K562 (cell line): ENCODE data around the gene ECM2. TPM values are rescaled to one million over a fixed set of nuclear protein-coding genes. Genes with fewer than 3 reads are reported as not detected.

Experiments
- ATAC-seq: fragments of 200-7000 bp; cut with Tn5 transposase; 3 replicates; pipeline ENCODE4 v1.9.1; 2020; ENCODE audit warnings: moderate library complexity
- BruUV-seq: library from RNA; stranded (reverse); fragments of 400-500 nt; replicated peaks from 2 replicates; lab custom pipeline; 2021; lab: Mats Ljungman, UMichigan
- CTCF ChIA-PET: fragments of 300-600 bp; formaldehyde crosslinking; extraction: SDS; loops from one replicate; lab custom pipeline; 2021; ENCODE audit warnings: low intra/inter-chr PET ratio; lab: Yijun Ruan, JAX
- POLR2A ChIA-PET: fragments of 300-600, 350-650 bp; sonication (Branson Sonifier 250); formaldehyde crosslinking; extraction: SDS; loops from one replicate; lab custom pipeline; 2021; ENCODE audit warnings: antibody characterized with exemption, inconsistent platforms; lab: Yijun Ruan, JAX
- DNase-seq, 4 experiments: peaks; one replicate each; pipeline versions ENCODE4 v3.0.0 to v3.0.0-alpha.2; 2011 to 2018; ENCODE audit warnings: low spot score in 3 of 4, mixed read lengths in 3 of 4; ENCODE audit errors: extremely low read depth in 1 of 4
- FAIRE-seq: peaks from 2 replicates; lab custom pipeline; 2011; peaks lifted over from hg19 to GRCh38; lab: Jason Lieb, UNC
- H2AFZ ChIP-seq: 2 replicates; pipeline ENCODE4 v1.6.0; 2011; ENCODE audit warnings: low read depth, low read length, control low read depth, inconsistent platforms
- H3K27ac ChIP-seq: fragments of 200-600 bp; 3 replicates; pipeline ENCODE4 v1.8.0; 2011; ENCODE audit warnings: low read depth, mild to moderate bottlenecking, control low read depth, inconsistent platforms, low read length, moderate library complexity, mixed read lengths; ENCODE audit errors: extremely low read depth
- H3K27me3 ChIP-seq, 2 experiments: fragments of 300-600 bp in 1 of 2; 2 replicates in 1 of 2; 3 replicates in 1 of 2; pipeline versions ENCODE4 v1.6.0 to v1.8.0; 2011; ENCODE audit warnings: inconsistent platforms in 2 of 2, low read length in 2 of 2, mild to moderate bottlenecking in 1 of 2, mixed read lengths in 1 of 2, moderate library complexity in 1 of 2; ENCODE audit not compliant: control insufficient read depth in 2 of 2, insufficient read depth in 2 of 2
- H3K36me3 ChIP-seq: fragments of 300-600 bp; 3 replicates; pipeline ENCODE4 v1.8.0; 2011; ENCODE audit warnings: mild to moderate bottlenecking, low read length, inconsistent platforms; ENCODE audit not compliant: control insufficient read depth, insufficient read depth
- H3K4me1 ChIP-seq, 2 experiments: fragments of 200-600 bp in 1 of 2; replicated peaks in 1 of 2; 2 replicates in 1 of 2; 3 replicates in 1 of 2; pipeline versions ENCODE4 v1.5.1 to v1.8.0; 2011; ENCODE audit warnings: inconsistent platforms in 2 of 2, low read length in 2 of 2, mild to moderate bottlenecking in 1 of 2, mixed read lengths in 1 of 2, moderate library complexity in 1 of 2; ENCODE audit not compliant: control insufficient read depth in 2 of 2, insufficient read depth in 2 of 2
- H3K4me2 ChIP-seq: 2 replicates; pipeline ENCODE4 v1.6.1; 2011; ENCODE audit warnings: low read length, control low read depth, inconsistent platforms, mixed read lengths; ENCODE audit not compliant: insufficient read depth
- H3K4me3 ChIP-seq: fragments of 200-600 bp; sonication (generic), shearing (Covaris generic); 2 replicates; pipeline ENCODE4 v1.5.1; 2016; ENCODE audit warnings: control low read depth, inconsistent platforms
- H3K79me2 ChIP-seq: fragments of 200-600 bp; 3 replicates; pipeline ENCODE4 v1.8.0; 2011; ENCODE audit warnings: low read length, inconsistent platforms; ENCODE audit not compliant: control insufficient read depth, insufficient read depth
- H3K9ac ChIP-seq, 2 experiments: 2 replicates each; pipeline versions ENCODE4 v1.6.0 to v1.6.1; 2011; ENCODE audit warnings: low read depth in 2 of 2, low read length in 2 of 2, control low read depth in 1 of 2, inconsistent platforms in 1 of 2, mild to moderate bottlenecking in 1 of 2, mixed read lengths in 1 of 2; ENCODE audit not compliant: insufficient read depth in 1 of 2
- H3K9me1 ChIP-seq: one replicate; pipeline ENCODE4 v1.6.0; 2011; ENCODE audit warnings: inconsistent platforms, mild to moderate bottlenecking, low read length, moderate library complexity; ENCODE audit not compliant: control insufficient read depth, insufficient read depth
- H3K9me3 ChIP-seq: replicated peaks from 2 replicates; pipeline ENCODE4 v1.5.1; 2011; ENCODE audit warnings: low read depth, low read length, inconsistent platforms; ENCODE audit not compliant: control insufficient read depth, insufficient read depth
- H4K20me1 ChIP-seq: replicated peaks from 2 replicates; pipeline ENCODE4 v1.6.1; 2011; ENCODE audit warnings: low read length, inconsistent platforms, mixed read lengths; ENCODE audit not compliant: control insufficient read depth, insufficient read depth
- ARID3A ChIP-seq: IDR thresholded peaks from 2 replicates; pipeline ENCODE4 v1.6.1; 2012; ENCODE audit warnings: low read depth, low read length, improper control_type of control experiment, borderline replicate concordance
- HDAC2 ChIP-seq: fragments of 450-650 bp; IDR thresholded peaks from 2 replicates; pipeline ENCODE4 v1.6.1; 2016; ENCODE audit warnings: mild to moderate bottlenecking
- HIVEP1 ChIP-seq: fragments of 250-450 bp; sonication (Bioruptor Pico); IDR thresholded peaks from 2 replicates; pipeline ENCODE4 v1.4.0; 2020; ENCODE audit warnings: mild to moderate bottlenecking
- KDM5B ChIP-seq: fragments of 200-600 bp; sonication (generic); IDR thresholded peaks from 2 replicates; pipeline ENCODE4 v1.6.1; 2012; ENCODE audit warnings: low read depth, mild to moderate bottlenecking, moderate library complexity, low read length, control low read depth, inconsistent platforms; ENCODE audit not compliant: insufficient replicate concordance
- POLR2AphosphoS5 ChIP-seq: IDR thresholded peaks from 2 replicates; pipeline ENCODE4 v1.6.1; 2011; ENCODE audit warnings: mild to moderate bottlenecking, low read depth, low read length, moderate library complexity; ENCODE audit not compliant: control insufficient read depth, insufficient read depth
- RAD21 ChIP-seq, 2 experiments: fragments of 250-450 bp in 1 of 2; fragments of 450-650 bp in 1 of 2; sonication (Bioruptor Pico) in 1 of 2; formaldehyde crosslinking in 1 of 2; IDR thresholded peaks in 1 of 2; conservative IDR thresholded peaks in 1 of 2; 2 replicates each; pipeline versions ENCODE4 v1.4.0 to v1.8.0; 2020 to 2022; ENCODE audit warnings: mild to moderate bottlenecking in 2 of 2, moderate library complexity in 1 of 2
- SMC3 ChIP-seq: conservative IDR thresholded peaks from 2 replicates; pipeline ENCODE4 v1.6.1; 2011; ENCODE audit warnings: low read depth, low read length, improper control_type of control experiment; ENCODE audit not compliant: insufficient read depth
- XRCC4 ChIP-seq: IDR thresholded peaks from one replicate; pipeline ENCODE4 v1.6.1; 2011; ENCODE audit not compliant: insufficient read depth, insufficient read length; ENCODE audit errors: extremely low read depth
- YY1 ChIP-seq, 3 experiments: IDR thresholded peaks; 2 replicates each; pipeline ENCODE4 v1.6.1; 2011; ENCODE audit warnings: low read length in 2 of 3, mild to moderate bottlenecking in 2 of 3, moderate library complexity in 2 of 3, borderline replicate concordance in 1 of 3, control low read depth in 1 of 3, low read depth in 1 of 3; ENCODE audit not compliant: insufficient read depth in 3 of 3, insufficient replicate concordance in 2 of 3, control insufficient read depth in 1 of 3, insufficient read length in 1 of 3; ENCODE audit errors: extremely low read depth in 1 of 3
- ZFX ChIP-seq: sonication (generic); formaldehyde crosslinking; IDR thresholded peaks from 2 replicates; pipeline ENCODE4 v1.8.0; 2022; ENCODE audit warnings: mild to moderate bottlenecking, missing genetic modification reagents, moderate library complexity
- ZNF232 ChIP-seq: sonication (generic); formaldehyde crosslinking; IDR thresholded peaks from 2 replicates; pipeline ENCODE4 v1.8.0; 2022; ENCODE audit warnings: mild to moderate bottlenecking, missing genetic modification reagents
- in situ Hi-C: fragments of 300-500 bp; cut with MboI; formaldehyde crosslinking; loops from 4 replicates; pipeline ENCODE4 v1.15.0; 2018; ENCODE audit warnings: inconsistent platforms, mixed read lengths
- intact Hi-C: fragments of 100-400 bp; cut with micrococcal nuclease; formaldehyde crosslinking; loops from 2 replicates; pipeline ENCODE4 v1.14.2; 2022
- polyA plus RNA-seq, 8 experiments: library from polyadenylated mRNA; depleted of rRNA in 4 of 8; stranded (reverse) in 5 of 8; unstranded in 3 of 8; fragments of >200 nt; fragmentation: Nextera tagmentation in 2 of 8; fragmentation: Illumina TruSeq in 1 of 8; extraction: Ambion mirVana in 2 of 8; extraction: Trizol in 1 of 8; gene quantifications; 2 replicates each; pipeline versions ENCODE4 v1.2.1 to v1.2.3, GENCODE V29; 2011 to 2014; ENCODE audit warnings: inconsistent platforms in 1 of 8, missing spikeins in 1 of 8
- total RNA-seq, 7 experiments: library from RNA; depleted of rRNA in 6 of 7; stranded (reverse); fragments of >200 nt in 6 of 7; fragmentation: Illumina TruSeq in 2 of 7; extraction: Trizol in 2 of 7; gene quantifications; 2 replicates each; pipeline versions ENCODE4 v1.2.1 to v1.2.3, GENCODE V29; 2011 to 2021; ENCODE audit warnings: low replicate concordance in 1 of 7
- TF ChIP-seq, protein P1 (sequence below): IDR thresholded peaks from 2 replicates; pipeline ENCODE4 v1.6.1; 2016; ENCODE audit warnings: missing genetic modification characterization, missing compliant biosample characterization
- TF ChIP-seq, protein P2 (sequence below): fragments of 150-350 bp; IDR thresholded peaks from 2 replicates; pipeline ENCODE4 v1.6.1; 2014; ENCODE audit warnings: low read depth, mild to moderate bottlenecking, low read length, borderline replicate concordance

Gene ECM2
- total and polyA plus RNA-seq, 9 of the 15 experiments (the other 6 are each of a cell fraction or from before 2014, with no cell fraction given): 0.03 to 0.07 TPM; not detected in 7

DNA sequence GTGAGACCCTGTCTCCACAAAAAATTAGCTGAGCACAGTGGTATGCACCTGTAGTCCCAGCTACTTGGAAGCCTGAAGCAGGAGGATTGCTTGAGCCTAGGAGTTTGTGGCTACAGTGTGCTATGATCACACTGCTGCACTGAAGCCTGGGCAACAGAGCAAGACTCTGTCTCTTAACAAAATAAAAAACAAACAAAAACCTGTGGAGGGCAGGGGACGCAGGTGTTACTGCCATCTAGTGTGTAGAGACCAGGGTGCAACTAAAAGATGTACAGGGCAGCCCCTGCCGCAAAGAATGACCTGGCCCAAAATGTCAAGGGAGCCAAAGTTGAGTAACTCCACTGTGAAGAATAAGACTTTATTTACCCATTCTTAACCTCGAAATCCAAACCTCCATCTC lies 80.6 kb downstream of the ECM2 start (continued):
- TF ChIP-seq SMC3 (0 out of 2 replicates have a peak, but pooled peaks have one; percentile 13), RAD21 (CRISPR knock-in tag; conservative IDR thresholded peaks at IDR 0.05 in 1 of 2, IDR thresholded peaks at IDR 0.05 in 1 of 2) (peak in 1 of 2 experiments; percentile 52; a peak in 2 of 4 replicates)

DNA sequence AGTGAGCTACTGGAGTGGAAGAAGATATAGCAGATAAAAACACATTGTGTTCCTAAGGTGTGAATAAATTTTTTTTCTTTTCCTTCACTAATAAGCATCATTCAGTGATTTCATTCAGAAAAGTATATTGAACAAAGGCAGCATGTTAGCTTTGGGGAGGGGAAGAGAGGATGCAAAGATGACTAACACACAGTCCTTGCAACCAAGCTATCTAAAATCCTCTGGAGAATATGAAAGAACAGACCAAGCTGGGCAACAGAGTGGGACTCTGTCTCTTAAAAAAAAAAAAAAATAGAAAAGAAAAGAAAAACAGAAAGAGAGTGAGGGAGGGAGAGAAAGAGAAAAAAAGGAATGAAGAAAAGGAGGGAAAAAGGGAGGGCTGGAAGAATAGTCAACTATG lies 89.3 kb downstream of the ECM2 start:
- ATAC-seq (no peak), FAIRE-seq (no peak), DNase-seq (no peak)
- H3K9me3 ChIP-seq: no peaks in the 10 kb centered on the region
- ChIA-PET CTCF (no interaction called here), POLR2A (interaction anchor here (0.8 to 1.3 kb wide), 3 partner anchors 39 to 151 kb away, joined by 3 to 5 read pairs (median 5); no protein-coding TSS in a partner anchor)
- no peak overlapping the region for H3K4me2 ChIP-seq
- H3K9me1 ChIP-seq: no peaks in the 10 kb centered on the region
- no peaks in the 10 kb centered on the region for H3K27me3 ChIP-seq
- H3K27ac ChIP-seq: no peak overlapping the region
- BruUV-seq: no TSS peak
- H3K79me2 ChIP-seq: no peaks in the 10 kb centered on the region
- intact Hi-C loops (no loop called here), in situ Hi-C loops (no loop called here)
- H3K4me3 ChIP-seq: no peak overlapping the region
- no peaks in the 10 kb centered on the region for H4K20me1 ChIP-seq
- no peaks in the 10 kb centered on the region for H3K4me1 ChIP-seq
- no peaks in the 10 kb centered on the region for H3K36me3 ChIP-seq
- no peak overlapping the region for H2AFZ ChIP-seq
- no peak overlapping the region for H3K9ac ChIP-seq
- no peak for TF ChIP-seq HIVEP1 (CRISPR knock-in tag)
- TF ChIP-seq ZFX (CRISPR knock-in tag): no peak
- TF ChIP-seq YY1 (IDR thresholded peaks at IDR 0.05; ENCODE audit: borderline replicate concordance in 1 of 3, control insufficient read depth in 1 of 3, extremely low read depth in 1 of 3, insufficient read depth in 3 of 3, insufficient read length in 1 of 3, insufficient replicate concordance in 2 of 3, low read depth in 1 of 3, low read length in 2 of 3): no peak
- TF ChIP-seq, protein P1, sequence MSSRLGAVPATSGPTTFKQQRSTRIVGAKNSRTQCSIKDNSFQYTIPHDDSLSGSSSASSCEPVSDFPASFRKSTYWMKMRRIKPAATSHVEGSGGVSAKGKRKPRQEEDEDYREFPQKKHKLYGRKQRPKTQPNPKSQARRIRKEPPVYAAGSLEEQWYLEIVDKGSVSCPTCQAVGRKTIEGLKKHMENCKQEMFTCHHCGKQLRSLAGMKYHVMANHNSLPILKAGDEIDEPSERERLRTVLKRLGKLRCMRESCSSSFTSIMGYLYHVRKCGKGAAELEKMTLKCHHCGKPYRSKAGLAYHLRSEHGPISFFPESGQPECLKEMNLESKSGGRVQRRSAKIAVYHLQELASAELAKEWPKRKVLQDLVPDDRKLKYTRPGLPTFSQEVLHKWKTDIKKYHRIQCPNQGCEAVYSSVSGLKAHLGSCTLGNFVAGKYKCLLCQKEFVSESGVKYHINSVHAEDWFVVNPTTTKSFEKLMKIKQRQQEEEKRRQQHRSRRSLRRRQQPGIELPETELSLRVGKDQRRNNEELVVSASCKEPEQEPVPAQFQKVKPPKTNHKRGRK (tag): no peak
- TF ChIP-seq ZNF232: no peak
- TF ChIP-seq POLR2AphosphoS5: no peak
- TF ChIP-seq KDM5B: no peak
- TF ChIP-seq, protein P2, sequence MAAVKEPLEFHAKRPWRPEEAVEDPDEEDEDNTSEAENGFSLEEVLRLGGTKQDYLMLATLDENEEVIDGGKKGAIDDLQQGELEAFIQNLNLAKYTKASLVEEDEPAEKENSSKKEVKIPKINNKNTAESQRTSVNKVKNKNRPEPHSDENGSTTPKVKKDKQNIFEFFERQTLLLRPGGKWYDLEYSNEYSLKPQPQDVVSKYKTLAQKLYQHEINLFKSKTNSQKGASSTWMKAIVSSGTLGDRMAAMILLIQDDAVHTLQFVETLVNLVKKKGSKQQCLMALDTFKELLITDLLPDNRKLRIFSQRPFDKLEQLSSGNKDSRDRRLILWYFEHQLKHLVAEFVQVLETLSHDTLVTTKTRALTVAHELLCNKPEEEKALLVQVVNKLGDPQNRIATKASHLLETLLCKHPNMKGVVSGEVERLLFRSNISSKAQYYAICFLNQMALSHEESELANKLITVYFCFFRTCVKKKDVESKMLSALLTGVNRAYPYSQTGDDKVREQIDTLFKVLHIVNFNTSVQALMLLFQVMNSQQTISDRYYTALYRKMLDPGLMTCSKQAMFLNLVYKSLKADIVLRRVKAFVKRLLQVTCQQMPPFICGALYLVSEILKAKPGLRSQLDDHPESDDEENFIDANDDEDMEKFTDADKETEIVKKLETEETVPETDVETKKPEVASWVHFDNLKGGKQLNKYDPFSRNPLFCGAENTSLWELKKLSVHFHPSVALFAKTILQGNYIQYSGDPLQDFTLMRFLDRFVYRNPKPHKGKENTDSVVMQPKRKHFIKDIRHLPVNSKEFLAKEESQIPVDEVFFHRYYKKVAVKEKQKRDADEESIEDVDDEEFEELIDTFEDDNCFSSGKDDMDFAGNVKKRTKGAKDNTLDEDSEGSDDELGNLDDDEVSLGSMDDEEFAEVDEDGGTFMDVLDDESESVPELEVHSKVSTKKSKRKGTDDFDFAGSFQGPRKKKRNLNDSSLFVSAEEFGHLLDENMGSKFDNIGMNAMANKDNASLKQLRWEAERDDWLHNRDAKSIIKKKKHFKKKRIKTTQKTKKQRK: no peak
- no peak for TF ChIP-seq HDAC2
- TF ChIP-seq ARID3A: no peak
- no peak for TF ChIP-seq XRCC4
